ENCODE measurements around the gene SYCP2L. TPM values are rescaled to one million over a fixed set of nuclear protein-coding genes. Genes with fewer than 3 reads are reported as not detected.
"Not testable (repeated sequence)": the region's sequence is repeated elsewhere in the genome, so short reads cannot be mapped to it uniquely, and the experiment has no call there.

SYCP2L gene
- total RNA-seq, 2 experiments from 2014 or later, result 0.25 TPM; not detected in 1

DNA sequence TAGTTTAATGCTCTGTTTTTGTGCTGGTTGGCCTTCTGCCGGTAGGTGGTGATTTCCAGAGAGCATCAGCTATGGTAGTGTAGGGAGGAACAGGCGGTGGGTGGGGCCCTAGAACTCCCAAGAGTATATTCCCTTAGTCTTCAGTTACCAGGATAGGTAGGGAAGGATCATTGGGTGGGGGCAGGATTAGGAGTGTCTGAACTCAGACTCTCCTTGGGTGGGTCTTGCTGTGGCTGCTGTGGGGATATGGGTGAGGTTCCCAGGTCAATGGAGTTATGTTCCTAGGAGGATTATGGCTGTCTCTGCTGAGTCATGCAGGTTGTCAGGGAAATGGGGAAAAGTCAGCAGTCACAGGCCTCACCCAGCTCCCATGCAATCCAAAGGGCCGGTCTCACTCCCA is 32.7 kb downstream of the SYCP2L start:
- ATAC-seq; CTCF ChIA-PET; POLR2A ChIA-PET; intact Hi-C loops (cut with DNase I, micrococcal nuclease); DNase-seq; H3K36me3 Mint-ChIP-seq (ENCODE audit: low read depth); H3K27ac Mint-ChIP-seq; H3K4me3 Mint-ChIP-seq; H3K9me3 Mint-ChIP-seq (ENCODE audit: low read depth); H3K4me1 Mint-ChIP-seq: not testable (repeated sequence)
- peaks cover 15% of the 10 kb centered on the region for H3K27me3 Mint-ChIP-seq

DNA sequence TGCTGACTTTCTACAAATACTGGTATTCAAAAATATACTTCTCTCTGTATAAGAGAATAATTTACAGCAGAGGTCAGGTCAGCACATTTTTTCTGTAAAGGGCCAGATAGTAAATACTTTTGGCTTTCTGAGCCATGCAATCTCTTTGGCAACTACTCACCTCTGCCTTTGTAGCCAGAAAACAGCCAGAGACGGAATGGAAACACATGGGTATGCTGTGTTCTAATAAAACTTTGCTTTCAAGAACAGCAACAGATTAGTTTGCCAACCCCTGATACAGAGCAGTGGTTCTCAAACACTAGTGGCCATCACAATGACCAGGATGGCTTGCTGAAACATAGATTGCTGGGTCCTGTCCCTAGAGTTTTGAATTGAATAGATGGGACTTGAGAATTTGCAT is 46.3 kb downstream of the SYCP2L start:
- no peaks in the 10 kb centered on the region for H3K4me1 Mint-ChIP-seq
- intact Hi-C loops (cut with DNase I, micrococcal nuclease), result no loop called here
- no peak overlapping the region for H3K4me3 Mint-ChIP-seq
- CTCF ChIA-PET, result no interaction called here
- no peak overlapping the region for H3K27ac Mint-ChIP-seq
- H3K27me3 Mint-ChIP-seq, result peaks cover 14% of the 10 kb centered on the region
- DNase-seq (no peak), ATAC-seq (no peak)
- POLR2A ChIA-PET, result no interaction called here
- H3K36me3 Mint-ChIP-seq (ENCODE audit: low read depth), result no peaks in the 10 kb centered on the region
- H3K9me3 Mint-ChIP-seq (ENCODE audit: low read depth), result no peaks in the 10 kb centered on the region

DNA sequence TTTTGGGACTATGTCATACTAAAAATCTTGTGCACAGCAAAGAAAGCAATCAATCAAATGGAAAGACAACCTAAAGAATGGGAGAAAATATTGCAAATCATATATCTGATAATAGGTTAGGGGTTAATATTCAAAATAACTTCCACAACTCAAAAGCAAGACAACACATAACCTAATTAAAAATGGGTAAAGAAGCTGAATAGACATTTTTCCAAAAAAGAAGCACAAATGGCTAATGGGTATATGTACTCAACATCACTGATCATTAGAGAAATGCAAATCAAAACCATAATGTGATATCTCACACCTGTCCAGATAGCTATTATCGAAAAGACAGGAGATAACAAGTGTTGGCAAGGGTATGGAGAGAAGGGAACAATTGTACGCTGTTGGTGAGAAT is 53.0 kb downstream of the SYCP2L start:
- DNase-seq (no peak), ATAC-seq (no peak)
- intact Hi-C loops (cut with DNase I, micrococcal nuclease), result no loop called here
- H3K9me3 Mint-ChIP-seq (ENCODE audit: low read depth), result no peaks in the 10 kb centered on the region
- peaks cover 9% of the 10 kb centered on the region for H3K27me3 Mint-ChIP-seq
- no peak overlapping the region for H3K4me3 Mint-ChIP-seq
- ChIA-PET CTCF (interaction anchor here (1.2 to 1.4 kb wide), 3 partner anchors 8 to 15 kb away, joined by 3 to 7 read pairs (median 5); no protein-coding TSS in a partner anchor), POLR2A (no interaction called here)
- H3K27ac Mint-ChIP-seq, result no peak overlapping the region
- no peaks in the 10 kb centered on the region for H3K36me3 Mint-ChIP-seq (ENCODE audit: low read depth)
- H3K4me1 Mint-ChIP-seq, result no peaks in the 10 kb centered on the region

DNA sequence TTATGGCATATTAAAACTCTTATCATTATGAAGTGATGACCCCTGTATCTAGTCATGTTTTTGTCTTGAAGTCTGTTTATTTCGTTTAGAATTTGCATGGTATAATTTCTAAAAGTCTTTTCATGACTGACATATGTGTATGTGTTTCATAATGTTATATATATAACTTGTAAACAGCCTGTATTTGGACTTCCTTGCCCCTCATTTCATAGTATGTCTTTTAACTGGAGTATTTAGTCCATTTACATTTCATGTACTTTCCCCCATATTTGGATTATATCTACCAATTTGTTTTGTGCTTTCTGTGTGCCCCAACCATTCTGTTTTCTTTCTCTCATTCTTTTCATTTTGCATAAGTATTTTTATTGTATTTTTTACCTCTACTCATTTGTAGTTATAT is 59.0 kb downstream of the SYCP2L start:
- POLR2A ChIA-PET, result no interaction called here
- Mint-ChIP-seq H3K9me3 (ENCODE audit: low read depth) (no peaks in the 10 kb centered on the region), H3K4me3 (no peak overlapping the region), H3K4me1 (no peaks in the 10 kb centered on the region), H3K27me3 (peaks cover 10% of the 10 kb centered on the region), H3K36me3 (ENCODE audit: low read depth) (no peaks in the 10 kb centered on the region), H3K27ac (no peak overlapping the region)
- DNase-seq (no peak), ATAC-seq (no peak)
- intact Hi-C loops (cut with DNase I, micrococcal nuclease), result no loop called here
- CTCF ChIA-PET, result interaction anchor here (0.6 kb wide), 1 partner anchor 1420 kb away, joined by 3 read pairs; no protein-coding TSS in a partner anchor

DNA sequence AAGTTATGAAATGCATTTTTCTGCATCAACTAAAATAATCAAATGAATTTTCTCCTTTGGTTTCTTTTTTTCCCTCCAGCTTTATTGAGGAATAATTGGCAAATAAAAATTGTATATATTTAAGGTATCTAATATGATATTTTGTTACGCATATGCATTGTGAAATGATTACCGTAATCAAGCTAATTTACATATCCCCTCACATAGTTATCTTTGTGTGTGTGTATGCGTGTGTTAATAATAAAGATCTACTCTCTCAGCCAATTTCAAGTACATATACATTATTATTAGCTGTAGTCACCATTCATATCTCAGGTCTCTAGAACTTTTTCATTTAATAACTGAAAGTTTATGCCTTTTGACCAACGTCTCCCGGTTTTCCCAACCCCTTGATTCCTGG is 61.1 kb downstream of the SYCP2L start:
- peaks cover 10% of the 10 kb centered on the region for H3K27me3 Mint-ChIP-seq
- DNase-seq (no peak), ATAC-seq (no peak)
- no peaks in the 10 kb centered on the region for H3K36me3 Mint-ChIP-seq (ENCODE audit: low read depth)
- intact Hi-C loops (cut with DNase I, micrococcal nuclease), result no loop called here
- H3K27ac Mint-ChIP-seq, result no peak overlapping the region
- H3K4me1 Mint-ChIP-seq, result no peaks in the 10 kb centered on the region
- H3K4me3 Mint-ChIP-seq, result no peak overlapping the region
- POLR2A ChIA-PET, result no interaction called here
- H3K9me3 Mint-ChIP-seq (ENCODE audit: low read depth), result no peaks in the 10 kb centered on the region
- CTCF ChIA-PET, result interaction anchor here (0.9 to 1.5 kb wide), 2 partner anchors 9 to 549 kb away, joined by 3 to 5 read pairs; no protein-coding TSS in a partner anchor

DNA sequence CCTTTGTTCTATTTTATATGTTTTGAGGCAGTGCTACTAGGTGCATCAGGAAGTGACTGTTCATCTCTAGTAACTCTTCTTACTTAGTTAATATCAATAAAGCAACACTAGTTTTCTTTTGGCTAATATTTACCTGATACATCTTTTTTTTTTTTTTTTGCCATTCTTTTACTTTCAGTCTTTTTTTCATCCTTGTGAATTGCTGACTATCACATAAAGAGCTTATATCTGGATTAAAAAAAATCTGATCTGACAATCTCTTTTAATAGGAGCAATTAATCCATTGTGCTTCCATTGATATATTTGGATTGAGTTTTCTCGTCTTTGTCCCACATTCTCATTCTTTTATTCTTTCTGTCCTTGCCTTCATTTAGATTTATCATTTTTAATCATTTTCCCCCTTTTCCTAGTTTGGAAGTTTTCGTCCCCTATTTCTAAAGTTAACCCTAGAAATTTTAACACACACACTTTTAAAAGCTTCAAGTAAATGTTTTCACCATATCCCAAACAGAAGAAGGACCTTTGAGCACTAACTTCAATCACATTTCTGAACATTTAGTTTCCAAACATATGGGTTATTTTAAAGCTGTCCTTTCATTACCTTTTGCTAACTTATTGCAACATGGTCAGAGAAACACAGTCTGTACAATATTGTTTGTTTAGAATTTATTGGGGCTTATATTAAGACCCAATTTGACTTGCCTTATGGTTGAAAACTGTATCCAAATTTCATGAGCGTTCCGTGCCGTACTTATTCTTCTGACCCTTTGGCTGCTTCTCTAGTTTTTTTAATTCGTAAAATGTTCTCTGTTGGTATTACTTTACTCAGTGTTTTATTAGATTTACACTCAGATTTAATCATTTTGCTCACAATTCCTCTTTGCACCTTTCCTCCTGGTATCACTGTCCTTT is 63.0 kb downstream of the SYCP2L start:
- H3K4me3 Mint-ChIP-seq, result no peak overlapping the region
- H3K9me3 Mint-ChIP-seq (ENCODE audit: low read depth), result no peaks in the 10 kb centered on the region
- no peaks in the 10 kb centered on the region for H3K4me1 Mint-ChIP-seq
- intact Hi-C loops (cut with DNase I, micrococcal nuclease), result loop anchor here (5.0 to 10.0 kb wide), 3 partner anchors 202 to 625 kb away; no protein-coding TSS in a partner anchor
- no peak overlapping the region for H3K27ac Mint-ChIP-seq
- H3K36me3 Mint-ChIP-seq (ENCODE audit: low read depth), result no peaks in the 10 kb centered on the region
- ATAC-seq, result no peak
- POLR2A ChIA-PET, result no interaction called here
- CTCF ChIA-PET, result interaction anchor here (0.6 to 1.3 kb wide), 2 partner anchors 119 to 1481 kb away, joined by 3 read pairs; no protein-coding TSS in a partner anchor
- DNase-seq, result no peak
- peaks cover 18% of the 10 kb centered on the region for H3K27me3 Mint-ChIP-seq

GRCh38 chr6:10951675-10952282 is 64.9 kb downstream of the SYCP2L start:
- H3K27ac Mint-ChIP-seq, result no peak overlapping the region
- POLR2A ChIA-PET, result no interaction called here
- CTCF ChIA-PET, result interaction anchor here (0.6 to 1.1 kb wide), 6 partner anchors 12 to 228 kb away, joined by 3 to 7 read pairs (median 4); no protein-coding TSS in a partner anchor
- DNase-seq, result no peak
- no peak for ATAC-seq
- H3K4me1 Mint-ChIP-seq, result no peaks in the 10 kb centered on the region
- no peak overlapping the region for H3K4me3 Mint-ChIP-seq
- H3K27me3 Mint-ChIP-seq, result peaks cover 17% of the 10 kb centered on the region
- intact Hi-C loops (cut with DNase I, micrococcal nuclease), result loop anchor here (5.0 to 10.0 kb wide), 3 partner anchors 201 to 623 kb away; no protein-coding TSS in a partner anchor
- H3K36me3 Mint-ChIP-seq (ENCODE audit: low read depth), result no peaks in the 10 kb centered on the region
- H3K9me3 Mint-ChIP-seq (ENCODE audit: low read depth), result no peaks in the 10 kb centered on the region

DNA sequence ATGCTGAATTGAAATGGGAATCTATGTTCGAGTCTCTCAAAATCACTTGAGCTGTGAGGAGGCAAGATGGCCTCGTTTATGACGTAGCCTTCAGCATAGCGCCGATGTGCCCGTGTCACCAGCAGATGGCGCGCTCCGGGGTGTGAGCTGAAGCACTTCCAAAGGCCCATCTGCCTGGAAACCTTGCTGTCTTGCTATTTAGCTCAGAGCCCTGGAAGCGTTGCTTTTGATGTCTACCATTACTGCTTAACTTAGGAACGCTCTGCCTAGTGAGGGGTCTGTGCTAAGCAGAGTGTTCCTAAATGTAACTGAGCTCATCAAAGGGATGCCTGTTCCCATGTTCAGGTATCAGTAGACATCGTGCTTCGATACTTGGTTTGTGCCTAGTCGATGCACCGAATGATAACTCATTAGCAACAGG is 67.7 kb downstream of the SYCP2L start:
- intact Hi-C loops (cut with DNase I, micrococcal nuclease), result loop anchor here (1.0 to 10.0 kb wide), 6 partner anchors 115 to 620 kb away; no protein-coding TSS in a partner anchor
- POLR2A ChIA-PET, result no interaction called here

GRCh38 chr6:10956776-10957175 is 69.9 kb downstream of the SYCP2L start:
- ChIA-PET POLR2A (interaction anchor here (0.6 kb wide), 1 partner anchor 1305 kb away, joined by 3 read pairs; no protein-coding TSS in a partner anchor), CTCF (no interaction called here)
- Mint-ChIP-seq H3K9me3 (ENCODE audit: low read depth) (no peaks in the 10 kb centered on the region), H3K27me3 (peaks cover 17% of the 10 kb centered on the region), H3K36me3 (ENCODE audit: low read depth) (no peaks in the 10 kb centered on the region), H3K4me1 (no peaks in the 10 kb centered on the region), H3K27ac (no peak overlapping the region), H3K4me3 (no peak overlapping the region)
- ATAC-seq (no peak), DNase-seq (no peak)
- intact Hi-C loops (cut with DNase I, micrococcal nuclease), result loop anchor here in 1 of 2 experiments (10.0 kb wide), 1 partner anchor 618 kb away; no protein-coding TSS in a partner anchor

More for the DNA sequence above, 67.7 kb downstream of the SYCP2L start:
- H3K4me1 Mint-ChIP-seq, result no peaks in the 10 kb centered on the region
- H3K27me3 Mint-ChIP-seq, result peaks cover 18% of the 10 kb centered on the region
- H3K9me3 Mint-ChIP-seq (ENCODE audit: low read depth), result no peaks in the 10 kb centered on the region
- no peak overlapping the region for H3K4me3 Mint-ChIP-seq
- no peak overlapping the region for H3K27ac Mint-ChIP-seq
- no peaks in the 10 kb centered on the region for H3K36me3 Mint-ChIP-seq (ENCODE audit: low read depth)
- CTCF ChIA-PET, result interaction anchor here (0.6 to 2.9 kb wide), 32 partner anchors 9 to 1898 kb away, joined by 3 to 52 read pairs (median 4); partner anchors contain the start of gene SMIM13
- peak; percentile 85 for ATAC-seq
- peak; percentile 90 for DNase-seq

GRCh38 chr6:10957414-10957886 is 70.6 kb downstream of the SYCP2L start:
- Mint-ChIP-seq H3K9me3 (ENCODE audit: low read depth) (no peaks in the 10 kb centered on the region), H3K27me3 (peaks cover 19% of the 10 kb centered on the region), H3K4me3 (no peak overlapping the region), H3K4me1 (no peaks in the 10 kb centered on the region), H3K36me3 (ENCODE audit: low read depth) (no peaks in the 10 kb centered on the region), H3K27ac (no peak overlapping the region)
- DNase-seq (no peak), ATAC-seq (no peak)
- POLR2A ChIA-PET, result interaction anchor here (0.6 kb wide), 1 partner anchor 1304 kb away, joined by 3 read pairs; no protein-coding TSS in a partner anchor
- CTCF ChIA-PET, result no interaction called here
- intact Hi-C loops (cut with DNase I, micrococcal nuclease), result loop anchor here in 1 of 2 experiments (10.0 kb wide), 1 partner anchor 617 kb away; no protein-coding TSS in a partner anchor

GRCh38 chr6:10960171-10960570 is 73.3 kb downstream of the SYCP2L start:
- H3K4me3 Mint-ChIP-seq, result no peak overlapping the region
- ATAC-seq, result no peak
- CTCF ChIA-PET, result interaction anchor here (0.6 to 1.0 kb wide), 3 partner anchors 73 to 910 kb away, joined by 3 read pairs; no protein-coding TSS in a partner anchor

More at GRCh38 chr6:10960171-10960570, 73.3 kb downstream of the SYCP2L start:
- no peaks in the 10 kb centered on the region for H3K4me1 Mint-ChIP-seq
- H3K9me3 Mint-ChIP-seq (ENCODE audit: low read depth), result no peaks in the 10 kb centered on the region
- no peaks in the 10 kb centered on the region for H3K36me3 Mint-ChIP-seq (ENCODE audit: low read depth)
- no peak for DNase-seq
- H3K27ac Mint-ChIP-seq, result no peak overlapping the region
- POLR2A ChIA-PET, result no interaction called here
- intact Hi-C loops (cut with DNase I, micrococcal nuclease), result no loop called here
- H3K27me3 Mint-ChIP-seq, result peaks cover 11% of the 10 kb centered on the region
